Measurements from ENCODE around the gene STEAP1.

- no peak for TF ChIP-seq POLR2AphosphoS5 (IDR thresholded peaks at IDR 0.05; ENCODE audit: low read depth, low read length)
- no peak for TF ChIP-seq FOXP2 (optimal IDR thresholded peaks at IDR 0.05; ENCODE audit: borderline replicate concordance, extremely low read depth, extremely low read length, insufficient read depth)
- TF ChIP-seq SIN3A (IDR thresholded peaks at IDR 0.05; ENCODE audit: borderline replicate concordance, insufficient read depth, low read length), result no peak
- no peak for TF ChIP-seq REST (IDR thresholded peaks at IDR 0.05; ENCODE audit: insufficient read depth in 1 of 2, low read depth in 2 of 2, low read length in 2 of 2)
- no peak for TF ChIP-seq TAF1 (IDR thresholded peaks at IDR 0.05; ENCODE audit: borderline replicate concordance, insufficient read depth, low read length)
Observed at GRCh38 chr7:90210981-90211380, 56.7 kb downstream of the STEAP1 start.
